Measurements from ENCODE around the gene GSDME. TPM values are rescaled to one million over a fixed set of nuclear protein-coding genes. Genes with fewer than 3 reads are reported as not detected.

Gene GSDME
- total RNA-seq, 1 donor from 2014 or later = 5.6 TPM

DNA sequence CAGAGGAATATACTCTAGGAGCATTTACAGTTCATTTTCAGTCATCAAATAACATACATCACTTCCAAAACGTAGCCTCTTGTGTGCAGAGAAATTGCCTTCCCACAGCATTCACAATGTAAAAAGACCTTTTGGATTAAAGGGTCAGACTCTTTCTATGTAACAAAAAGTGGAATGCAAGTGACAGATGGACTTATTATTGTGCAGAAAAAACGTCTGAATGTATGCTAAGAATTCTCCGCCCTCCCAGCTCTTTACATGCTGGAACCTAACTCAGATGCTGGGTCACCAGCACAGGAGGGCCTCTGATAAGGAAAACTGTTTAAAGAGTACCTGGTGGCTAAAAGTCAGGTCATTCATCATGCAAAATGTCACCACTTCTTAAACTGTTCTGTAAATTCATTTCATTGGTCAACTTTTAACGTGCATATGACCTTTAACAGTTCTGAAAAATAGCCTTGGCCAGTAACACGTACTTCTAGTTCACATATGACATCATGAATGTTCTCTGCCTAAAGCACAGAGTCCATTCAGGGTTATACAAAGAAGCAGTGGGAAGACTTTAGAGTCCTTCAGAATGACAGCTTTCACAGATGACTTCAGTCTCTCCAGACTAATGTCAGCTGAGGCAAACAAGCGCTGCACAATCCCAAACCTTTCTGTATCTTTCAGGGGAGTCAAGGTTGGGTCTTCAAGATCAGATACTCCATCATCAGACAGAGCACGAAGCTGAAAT is 58.6 kb downstream of the GSDME start:
- Histone ChIP-seq H3K9me3 (replicated peaks) (no peaks in the 10 kb centered on the region), H3K4me3 (no peak overlapping the region), H3K27ac (replicated peaks) (no peak overlapping the region), H3K36me3 (no peaks in the 10 kb centered on the region), H3K27me3 (ENCODE audit: low read depth) (no peaks in the 10 kb centered on the region), H3K4me1 (peaks cover 37% of the 10 kb centered on the region)
- intact Hi-C loops (cut with micrococcal nuclease) = no loop called here
- TF ChIP-seq, protein P1, sequence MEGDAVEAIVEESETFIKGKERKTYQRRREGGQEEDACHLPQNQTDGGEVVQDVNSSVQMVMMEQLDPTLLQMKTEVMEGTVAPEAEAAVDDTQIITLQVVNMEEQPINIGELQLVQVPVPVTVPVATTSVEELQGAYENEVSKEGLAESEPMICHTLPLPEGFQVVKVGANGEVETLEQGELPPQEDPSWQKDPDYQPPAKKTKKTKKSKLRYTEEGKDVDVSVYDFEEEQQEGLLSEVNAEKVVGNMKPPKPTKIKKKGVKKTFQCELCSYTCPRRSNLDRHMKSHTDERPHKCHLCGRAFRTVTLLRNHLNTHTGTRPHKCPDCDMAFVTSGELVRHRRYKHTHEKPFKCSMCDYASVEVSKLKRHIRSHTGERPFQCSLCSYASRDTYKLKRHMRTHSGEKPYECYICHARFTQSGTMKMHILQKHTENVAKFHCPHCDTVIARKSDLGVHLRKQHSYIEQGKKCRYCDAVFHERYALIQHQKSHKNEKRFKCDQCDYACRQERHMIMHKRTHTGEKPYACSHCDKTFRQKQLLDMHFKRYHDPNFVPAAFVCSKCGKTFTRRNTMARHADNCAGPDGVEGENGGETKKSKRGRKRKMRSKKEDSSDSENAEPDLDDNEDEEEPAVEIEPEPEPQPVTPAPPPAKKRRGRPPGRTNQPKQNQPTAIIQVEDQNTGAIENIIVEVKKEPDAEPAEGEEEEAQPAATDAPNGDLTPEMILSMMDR (IDR thresholded peaks at IDR 0.05; ENCODE audit: borderline replicate concordance) = no peak
- no peak for DNase-seq

DNA sequence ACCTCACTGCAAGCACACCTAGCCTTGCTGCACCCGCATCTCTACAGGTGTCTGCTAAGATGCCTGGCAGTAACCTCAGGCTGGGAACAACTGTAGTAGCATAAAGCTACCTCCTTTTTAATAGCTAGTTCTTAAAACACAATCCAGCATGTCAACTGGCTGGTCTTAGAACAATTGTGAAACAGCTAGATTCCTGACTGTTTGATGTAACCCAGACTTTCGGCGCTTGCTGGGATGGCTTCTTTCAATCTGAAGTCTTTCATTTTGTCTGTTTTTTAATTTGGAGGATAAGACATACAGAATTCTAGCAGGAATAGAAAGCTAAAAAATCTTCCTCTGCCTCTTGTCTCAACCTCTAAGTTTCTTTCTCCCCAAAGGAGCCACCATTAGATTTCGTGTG is 59.8 kb downstream of the GSDME start:
- intact Hi-C loops (cut with micrococcal nuclease) = no loop called here

DNA sequence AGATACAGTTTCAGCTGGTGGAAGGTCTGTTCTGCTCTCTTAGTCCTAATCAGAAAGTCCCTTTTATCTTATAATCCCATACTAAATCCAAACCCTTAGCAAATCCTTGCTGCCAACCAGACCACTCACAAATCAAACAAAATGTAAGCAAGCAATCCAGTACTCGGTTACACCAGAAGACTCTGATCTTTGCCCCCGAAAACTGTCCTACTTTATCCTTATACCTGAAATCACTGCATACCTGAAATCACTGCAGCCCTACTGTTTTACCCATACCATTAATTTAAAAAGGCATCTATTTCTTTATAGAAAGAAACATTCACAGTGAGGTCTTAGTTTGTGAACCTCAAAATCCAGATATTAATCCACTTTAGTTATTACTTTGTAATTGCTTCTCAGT is 64.7 kb downstream of the GSDME start:
- DNase-seq = no peak
- Histone ChIP-seq H3K4me1 (no peaks in the 10 kb centered on the region), H3K27me3 (ENCODE audit: low read depth) (no peaks in the 10 kb centered on the region), H3K36me3 (no peaks in the 10 kb centered on the region), H3K9me3 (replicated peaks) (no peaks in the 10 kb centered on the region), H3K27ac (replicated peaks) (no peak overlapping the region), H3K4me3 (no peak overlapping the region)
- intact Hi-C loops (cut with micrococcal nuclease) = no loop called here
- TF ChIP-seq, protein P1 (IDR thresholded peaks at IDR 0.05; ENCODE audit: borderline replicate concordance) = no peak

More for the DNA sequence above, 59.8 kb downstream of the GSDME start:
- H3K9me3 ChIP-seq (replicated peaks) = no peaks in the 10 kb centered on the region
- no peak overlapping the region for H3K4me3 ChIP-seq
- H3K36me3 ChIP-seq = no peaks in the 10 kb centered on the region
- DNase-seq = no peak
- H3K27ac ChIP-seq (replicated peaks) = no peak overlapping the region
- H3K27me3 ChIP-seq (ENCODE audit: low read depth) = no peaks in the 10 kb centered on the region
- TF ChIP-seq, protein P1 (IDR thresholded peaks at IDR 0.05; ENCODE audit: borderline replicate concordance) = no peak
- peaks cover 24% of the 10 kb centered on the region for H3K4me1 ChIP-seq

DNA sequence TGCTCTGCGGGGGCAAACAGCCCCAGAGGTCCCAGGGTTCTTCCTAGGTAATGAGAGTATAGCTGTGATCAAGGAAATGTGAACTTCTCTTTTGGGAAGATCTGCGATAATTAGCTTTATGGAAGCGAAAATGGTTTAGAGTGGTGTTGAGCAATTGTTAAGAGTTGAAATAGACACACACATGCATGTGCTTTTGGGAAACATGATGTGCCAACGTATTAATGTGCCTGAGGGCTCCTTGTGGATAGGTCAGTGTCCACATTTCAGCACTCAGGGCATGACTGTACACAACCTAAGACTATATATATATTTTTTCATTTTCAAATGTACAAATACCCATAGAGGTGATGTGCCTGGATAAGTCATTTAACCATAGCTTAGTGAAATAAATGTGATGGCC is 67.0 kb downstream of the GSDME start:
- Histone ChIP-seq H3K36me3 (no peaks in the 10 kb centered on the region), H3K27me3 (ENCODE audit: low read depth) (no peaks in the 10 kb centered on the region), H3K27ac (replicated peaks) (no peak overlapping the region), H3K4me3 (no peak overlapping the region), H3K9me3 (replicated peaks) (no peaks in the 10 kb centered on the region), H3K4me1 (no peaks in the 10 kb centered on the region)
- DNase-seq = no peak
- intact Hi-C loops (cut with micrococcal nuclease) = no loop called here
- TF ChIP-seq, protein P1 (IDR thresholded peaks at IDR 0.05; ENCODE audit: borderline replicate concordance) = no peak

DNA sequence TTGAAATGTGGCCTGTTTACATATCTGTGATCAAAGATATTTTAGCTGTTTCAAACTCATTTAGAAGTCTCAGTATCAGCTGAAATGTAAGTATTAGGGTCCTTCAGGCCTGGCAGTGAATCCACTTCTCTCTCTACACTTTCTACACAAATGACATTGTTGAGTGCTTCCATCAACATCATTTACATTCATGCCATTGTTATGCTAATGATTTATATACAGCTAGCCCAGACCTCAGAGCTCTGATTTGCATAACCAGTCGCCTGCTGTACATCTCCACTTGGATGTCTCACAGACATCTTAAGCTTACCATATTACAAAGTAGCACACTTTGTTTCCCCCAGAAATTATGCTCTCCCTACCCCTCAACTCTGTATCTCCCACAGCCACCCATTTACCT is 71.6 kb downstream of the GSDME start:
- intact Hi-C loops (cut with micrococcal nuclease) = no loop called here

More for the DNA sequence above, 71.6 kb downstream of the GSDME start:
- Histone ChIP-seq H3K27ac (replicated peaks) (no peak overlapping the region), H3K36me3 (no peaks in the 10 kb centered on the region), H3K27me3 (ENCODE audit: low read depth) (no peaks in the 10 kb centered on the region), H3K9me3 (replicated peaks) (no peaks in the 10 kb centered on the region), H3K4me3 (no peak overlapping the region), H3K4me1 (no peaks in the 10 kb centered on the region)
- no peak for DNase-seq
- TF ChIP-seq, protein P1 (IDR thresholded peaks at IDR 0.05; ENCODE audit: borderline replicate concordance) = no peak

Data from left ventricle myocardium inferior (tissue), 1 donor.